NCI-H2081 treated with DMSO at 0.1 percent for 48 hours (cell line): ENCODE measurements around the gene LRRC15.

Experiments used
- DNase-seq: peaks from one replicate; lab custom pipeline; 2025; lab: John Stamatoyannopoulos, UW

LRRC15 gene

DNA sequence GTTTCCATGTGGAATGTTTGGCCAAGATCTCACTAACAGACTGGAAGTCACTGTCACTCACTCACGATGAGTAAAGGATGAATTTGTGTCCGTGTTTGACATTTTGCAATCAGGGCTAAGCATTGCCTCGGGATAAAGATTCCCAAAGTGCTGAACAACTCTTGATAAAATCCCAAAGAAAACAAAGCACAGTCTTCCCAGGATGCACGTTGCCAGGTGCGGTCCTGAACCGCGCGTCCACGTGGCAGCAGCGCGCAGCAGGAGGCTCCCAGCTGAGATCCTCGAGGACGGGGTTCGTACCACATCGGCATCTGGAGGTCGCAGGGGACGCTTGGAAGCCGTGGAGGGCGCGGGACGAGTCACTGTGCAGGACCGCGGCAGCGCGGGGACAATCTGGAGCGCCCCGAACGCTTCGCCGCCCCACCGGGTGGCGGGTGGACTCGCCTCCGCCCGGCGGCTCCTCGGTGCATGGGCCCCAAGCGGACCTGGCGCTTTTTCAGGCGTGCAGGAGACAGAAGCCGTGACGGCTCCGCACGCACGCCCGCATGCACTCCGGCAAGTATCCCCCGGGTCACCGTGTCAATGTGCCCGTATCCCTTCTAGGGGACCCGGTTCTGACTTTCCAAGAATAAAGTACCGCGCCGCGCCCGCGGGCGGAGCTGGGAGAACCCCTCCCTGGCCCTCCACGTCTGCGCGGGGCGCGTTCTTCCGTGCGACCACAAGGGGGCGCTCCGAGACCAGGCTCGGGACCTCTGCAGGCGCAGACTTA lies 36.1 kb downstream of the LRRC15 start:
- no peak for DNase-seq

DNA sequence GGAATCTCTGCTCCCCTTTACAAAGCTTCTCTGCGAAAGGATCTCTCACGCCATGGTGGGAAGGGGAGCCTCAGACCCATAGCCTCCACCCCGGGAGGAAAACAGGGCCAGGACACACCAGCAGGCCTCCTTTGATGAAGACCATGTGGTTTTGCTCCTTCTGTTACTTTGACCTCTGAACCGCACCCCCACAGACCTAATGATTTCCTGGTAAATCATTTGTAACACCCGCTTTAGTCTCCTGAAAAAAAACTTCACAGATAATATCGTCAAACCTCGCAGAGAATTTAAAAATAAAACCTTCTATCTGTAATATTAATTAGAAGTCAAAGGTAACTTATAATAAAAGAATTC lies 36.7 kb downstream of the LRRC15 start:
- no peak for DNase-seq

DNA sequence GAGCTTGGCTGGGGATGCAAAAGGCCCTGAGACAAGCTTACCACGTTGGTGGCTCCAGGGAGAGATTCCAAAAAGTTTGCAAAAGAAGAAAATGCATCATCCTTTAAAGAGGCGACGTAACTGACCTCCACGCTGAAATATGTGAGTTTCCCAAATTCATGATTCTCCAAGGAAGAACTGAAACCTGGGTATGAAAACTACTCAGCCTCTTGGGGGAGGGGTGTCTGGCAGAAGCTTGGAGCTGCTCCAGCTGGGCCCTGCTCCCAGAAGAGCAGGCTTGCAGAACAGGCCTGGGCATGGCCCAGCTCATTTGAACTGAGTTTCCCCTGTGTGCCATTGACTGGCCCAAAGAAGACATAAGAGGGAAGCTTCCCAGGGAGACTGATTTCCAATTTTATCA lies 39.0 kb downstream of the LRRC15 start:
- DNase-seq = no peak

DNA sequence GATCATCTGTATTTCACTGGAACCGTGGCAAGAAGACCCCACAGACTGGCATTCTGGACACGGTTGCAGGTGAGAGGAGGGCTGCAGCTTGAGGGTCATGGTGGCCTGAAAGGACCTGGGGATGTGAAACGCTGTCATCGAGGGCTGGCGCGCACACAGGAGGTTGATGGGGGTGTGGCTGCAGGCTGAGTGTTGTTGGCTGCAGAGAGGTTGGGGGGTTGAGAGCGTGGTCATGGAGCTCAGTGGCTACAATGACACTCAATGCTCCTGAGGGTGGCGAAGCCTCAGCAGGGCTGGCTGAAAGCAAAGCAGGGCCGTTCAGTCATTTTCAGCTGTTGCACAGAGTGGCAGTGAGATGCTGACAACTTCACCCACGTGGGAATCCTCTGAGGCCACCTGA lies 39.4 kb downstream of the LRRC15 start:
- no peak for DNase-seq

DNA sequence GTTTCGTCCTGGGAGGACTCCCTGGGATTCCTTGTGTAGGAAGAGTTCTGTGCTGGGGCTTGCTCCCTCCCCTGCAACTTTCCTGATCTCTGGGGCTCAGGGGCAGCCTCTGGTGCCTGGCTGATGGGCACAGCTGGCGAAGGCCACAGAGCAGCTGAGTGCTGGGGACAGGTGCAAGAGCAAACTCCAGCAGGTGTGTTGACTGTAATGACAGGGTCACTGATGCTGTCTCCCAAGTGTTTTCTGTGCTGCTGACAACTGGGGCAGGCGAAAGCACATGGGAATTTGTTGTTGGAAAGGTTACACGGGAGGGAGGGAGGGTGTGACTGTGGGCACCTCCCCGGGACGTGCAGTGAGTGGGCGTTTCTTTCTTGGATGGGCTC lies 40.0 kb downstream of the LRRC15 start:
- no peak for DNase-seq

DNA sequence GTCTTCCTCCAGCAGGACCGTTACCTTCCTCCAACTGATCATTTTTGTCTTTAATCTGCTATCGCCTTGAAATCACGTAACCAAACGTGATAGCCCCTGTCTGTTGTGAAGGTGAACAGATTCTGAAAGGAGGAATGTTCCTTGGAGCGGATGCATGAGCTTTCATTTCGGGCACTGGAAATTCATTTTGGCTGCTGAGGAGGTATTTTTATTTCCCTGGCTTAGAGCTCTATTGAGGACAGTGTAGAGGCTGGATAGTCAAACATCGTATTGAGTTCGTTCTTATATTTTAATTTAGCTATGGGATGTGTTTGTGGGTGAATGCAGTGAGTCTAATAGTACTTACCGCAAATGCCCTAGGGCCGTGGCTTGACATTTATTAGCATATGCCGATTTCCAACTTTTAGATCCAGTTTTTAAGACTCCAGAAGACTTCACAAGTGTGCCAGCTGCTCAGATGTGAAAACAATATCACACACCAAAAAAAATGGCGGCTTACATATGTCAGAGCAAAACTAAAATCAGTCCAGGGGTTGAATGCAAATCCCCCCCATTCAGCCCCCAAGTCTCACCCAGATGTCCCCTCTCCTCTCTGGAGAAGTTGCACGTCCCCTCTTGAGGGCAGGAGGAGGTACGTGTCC lies 40.5 kb downstream of the LRRC15 start:
- DNase-seq = no peak

DNA sequence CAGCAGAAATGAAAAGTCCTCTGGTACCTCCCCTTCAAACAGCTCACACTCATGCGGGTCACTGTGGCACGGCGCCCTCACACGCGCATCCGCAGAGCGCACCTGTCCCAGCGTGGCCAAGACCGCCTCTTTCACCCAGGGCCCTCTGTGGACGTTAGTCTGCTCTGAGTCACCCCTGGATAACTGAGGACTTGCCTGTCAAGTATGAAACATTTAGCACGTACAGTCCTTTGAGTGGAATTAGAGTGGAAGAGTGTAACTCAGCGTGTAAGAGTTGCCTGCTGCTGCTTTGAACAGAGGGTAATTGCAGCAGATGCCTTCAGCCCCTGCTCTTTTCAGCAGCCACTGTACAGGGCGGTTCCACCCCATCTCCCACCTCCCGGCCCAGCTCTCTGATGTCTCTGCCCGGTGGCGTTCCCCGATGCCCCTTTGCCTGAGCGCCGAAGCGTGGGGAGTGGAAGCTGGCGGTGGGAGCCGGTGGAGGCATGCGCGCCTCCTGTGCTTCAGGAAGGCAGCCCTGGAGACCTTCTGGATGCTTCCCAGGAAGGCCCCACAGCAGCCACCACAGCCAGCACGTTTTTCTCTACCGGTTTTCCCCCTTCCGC lies 41.4 kb downstream of the LRRC15 start:
- no peak for DNase-seq

DNA sequence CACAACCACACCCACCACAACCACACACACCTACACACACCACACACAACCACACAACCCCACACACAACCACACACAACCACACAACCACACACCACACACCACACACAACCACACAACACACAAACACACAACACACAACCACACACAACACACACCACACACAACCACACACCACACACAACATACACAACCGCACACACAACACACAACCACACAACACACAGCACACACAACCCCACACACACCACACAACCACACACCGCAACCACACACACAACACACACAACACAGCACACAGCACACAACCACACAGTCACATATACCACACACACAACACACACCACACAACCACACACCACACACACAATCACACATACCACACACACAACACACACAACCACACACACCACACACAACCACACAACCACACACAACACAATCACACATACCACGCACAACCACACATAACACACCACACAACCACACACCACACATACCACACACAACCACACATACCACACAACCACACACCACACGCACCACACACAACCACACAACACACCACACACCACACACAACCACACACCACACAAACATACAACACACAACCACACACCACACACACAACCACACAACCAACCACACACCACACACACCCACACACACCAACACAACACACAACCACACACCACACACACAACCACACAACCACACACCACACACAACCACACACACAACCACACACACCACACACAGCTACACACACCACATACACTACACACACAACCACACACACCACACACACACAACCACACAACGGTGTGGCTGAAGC lies 42.1 kb downstream of the LRRC15 start:
- no peak for DNase-seq

DNA sequence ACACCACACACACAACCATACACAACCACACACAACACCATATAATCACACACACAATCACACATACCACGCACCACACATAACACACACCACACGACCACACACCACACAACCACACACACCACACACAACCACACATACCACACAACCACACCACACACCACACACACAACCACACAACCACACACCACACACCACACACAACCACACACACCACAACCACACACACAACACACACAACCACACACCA lies 42.6 kb downstream of the LRRC15 start:
- DNase-seq = no peak

DNA sequence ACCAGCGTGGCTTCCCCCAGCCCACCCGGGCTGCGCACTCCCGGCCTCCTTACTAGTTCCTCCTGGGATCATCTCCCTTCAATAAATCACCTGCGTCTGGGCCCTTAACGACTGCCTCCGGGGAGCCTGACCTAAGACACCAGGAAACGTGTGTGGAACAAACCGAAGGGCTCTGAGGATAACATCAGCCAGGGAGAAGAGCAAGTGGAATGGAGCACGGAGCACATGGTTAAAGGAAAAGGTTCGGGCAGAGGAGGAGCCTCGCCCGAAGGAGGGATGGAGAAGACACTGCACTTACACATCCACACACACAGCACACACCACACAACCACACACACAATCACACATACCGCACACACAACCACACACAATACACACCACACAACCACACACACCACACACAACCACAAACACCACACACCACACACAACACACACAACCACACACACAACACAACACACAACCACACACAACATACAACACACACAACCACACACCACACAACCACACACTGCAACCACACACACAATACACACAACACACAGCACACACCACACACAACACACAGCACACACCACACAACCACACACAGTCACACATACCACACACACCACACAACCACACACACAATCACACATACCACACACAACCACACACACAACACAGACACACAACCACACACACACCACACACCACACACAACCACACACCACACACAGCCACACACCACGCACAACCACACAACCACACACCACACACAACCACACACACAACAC lies 43.2 kb downstream of the LRRC15 start:
- DNase-seq = no peak

DNA sequence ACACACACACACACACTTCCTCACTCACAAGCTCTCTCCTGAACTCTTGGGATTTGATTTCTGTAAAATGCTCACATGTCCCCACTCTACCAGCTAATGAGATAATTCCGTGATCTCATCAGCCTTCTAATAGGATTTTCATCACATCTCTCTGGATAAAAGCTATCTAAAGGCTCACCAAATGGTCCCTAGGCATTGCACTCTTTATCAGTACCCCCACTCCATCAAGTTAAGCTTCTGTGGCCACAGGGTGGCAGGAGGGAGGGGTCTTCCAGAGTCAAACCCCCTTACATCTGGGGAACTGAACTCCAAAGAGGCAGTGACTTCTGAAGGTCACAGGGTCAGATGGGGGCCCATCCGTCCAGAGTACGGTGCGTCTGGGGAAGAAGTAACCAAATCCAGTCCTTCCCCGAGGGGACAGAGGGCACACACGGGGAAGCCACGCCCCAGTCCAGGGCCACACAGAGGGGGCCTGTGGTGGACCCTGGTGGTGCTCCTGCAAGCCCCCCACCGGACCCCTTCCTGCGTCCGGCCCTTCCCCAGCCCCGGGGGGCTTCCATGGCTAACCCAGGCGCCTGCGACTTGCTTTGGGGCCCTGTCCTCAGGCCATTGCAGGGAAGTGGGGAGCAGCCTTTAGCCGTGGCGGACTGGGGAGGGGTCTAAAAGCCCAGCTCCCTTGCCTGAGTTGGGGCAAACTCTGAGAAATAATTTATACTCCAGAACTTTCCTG lies 44.0 kb downstream of the LRRC15 start:
- DNase-seq = no peak

DNA sequence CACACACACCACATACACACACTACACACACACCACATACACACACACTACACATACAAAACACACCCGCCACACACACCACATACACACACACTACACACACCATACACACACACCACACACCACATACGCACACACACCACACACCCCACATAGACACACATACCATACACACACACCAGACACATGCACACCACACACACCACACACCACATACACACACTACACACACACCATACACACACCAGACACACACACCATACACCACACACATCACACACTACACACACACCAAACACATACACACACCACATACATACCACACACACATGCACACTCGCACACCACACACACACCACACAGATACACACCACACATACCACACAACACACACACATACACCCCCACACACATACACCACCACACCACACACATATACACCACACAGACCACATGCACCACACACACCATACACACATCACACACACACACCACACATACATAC lies 44.7 kb downstream of the LRRC15 start:
- DNase-seq = no peak

DNA sequence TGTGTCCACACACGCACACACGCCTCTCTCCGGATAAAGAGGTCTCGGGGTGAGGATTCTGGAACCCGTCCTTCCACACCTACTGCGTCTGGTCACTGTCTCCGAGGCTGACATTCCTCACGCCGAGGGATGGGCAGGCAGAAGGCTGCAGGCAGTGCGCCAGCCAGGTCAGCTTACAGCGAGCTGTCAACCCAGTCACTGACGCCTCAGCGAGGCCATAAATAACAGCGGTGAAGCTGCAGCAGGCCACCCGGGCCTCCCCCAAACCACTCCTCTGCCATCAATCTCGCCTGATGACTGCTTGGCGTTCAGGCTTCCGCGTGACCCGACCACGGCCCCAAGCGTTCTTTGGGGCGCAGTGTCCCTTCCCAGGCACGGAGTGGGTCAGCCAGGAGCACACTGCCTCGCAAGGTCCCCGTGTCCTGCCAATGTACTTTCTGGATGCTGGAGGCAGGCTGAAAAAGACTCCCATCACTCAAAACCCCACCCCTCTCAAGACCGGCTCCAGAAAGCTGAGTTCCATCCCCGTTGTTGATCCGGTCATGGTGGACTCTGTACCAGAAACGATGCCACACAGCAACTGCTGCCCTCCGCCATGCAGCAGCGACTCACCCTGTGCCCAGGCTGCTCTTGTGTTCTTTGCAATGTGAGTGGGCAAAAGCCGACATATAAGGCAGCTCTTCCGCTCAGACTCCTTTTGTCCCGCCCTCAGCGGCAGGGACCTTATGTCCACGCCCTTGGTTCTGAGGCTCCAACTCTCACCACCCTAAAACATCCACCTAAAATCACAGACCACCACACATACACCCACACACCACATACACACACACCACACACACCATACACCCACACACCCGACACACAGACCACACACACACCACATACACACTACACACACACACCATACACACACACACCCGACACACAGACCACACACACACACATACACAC lies 45.5 kb downstream of the LRRC15 start:
- no peak for DNase-seq

DNA sequence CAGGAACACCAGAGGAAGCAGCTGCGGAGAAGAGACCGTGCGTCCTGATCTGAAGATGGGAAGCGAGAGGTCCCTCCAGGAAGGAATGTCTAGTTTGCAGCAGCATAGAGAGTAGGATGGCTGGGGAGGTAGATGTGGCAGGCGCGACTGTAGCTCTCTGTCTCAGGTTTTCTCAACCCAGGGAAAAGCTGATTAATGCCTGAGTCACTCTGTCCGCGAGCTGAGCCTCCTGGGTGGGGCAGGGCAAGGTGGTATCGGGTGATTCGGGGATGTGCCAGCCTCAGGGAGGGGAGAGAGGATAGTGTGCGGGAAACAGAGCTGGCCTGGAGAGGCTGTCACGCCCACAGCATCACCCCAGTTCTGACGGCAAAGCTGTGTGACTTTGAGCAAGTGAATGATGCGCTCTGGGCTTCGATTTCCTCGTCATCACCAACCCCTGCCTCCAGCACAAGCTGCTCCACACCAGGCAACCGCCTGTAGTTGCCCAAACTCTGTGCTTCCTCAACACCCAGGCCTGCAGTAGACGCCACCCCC lies 46.8 kb downstream of the LRRC15 start:
- DNase-seq = no peak

DNA sequence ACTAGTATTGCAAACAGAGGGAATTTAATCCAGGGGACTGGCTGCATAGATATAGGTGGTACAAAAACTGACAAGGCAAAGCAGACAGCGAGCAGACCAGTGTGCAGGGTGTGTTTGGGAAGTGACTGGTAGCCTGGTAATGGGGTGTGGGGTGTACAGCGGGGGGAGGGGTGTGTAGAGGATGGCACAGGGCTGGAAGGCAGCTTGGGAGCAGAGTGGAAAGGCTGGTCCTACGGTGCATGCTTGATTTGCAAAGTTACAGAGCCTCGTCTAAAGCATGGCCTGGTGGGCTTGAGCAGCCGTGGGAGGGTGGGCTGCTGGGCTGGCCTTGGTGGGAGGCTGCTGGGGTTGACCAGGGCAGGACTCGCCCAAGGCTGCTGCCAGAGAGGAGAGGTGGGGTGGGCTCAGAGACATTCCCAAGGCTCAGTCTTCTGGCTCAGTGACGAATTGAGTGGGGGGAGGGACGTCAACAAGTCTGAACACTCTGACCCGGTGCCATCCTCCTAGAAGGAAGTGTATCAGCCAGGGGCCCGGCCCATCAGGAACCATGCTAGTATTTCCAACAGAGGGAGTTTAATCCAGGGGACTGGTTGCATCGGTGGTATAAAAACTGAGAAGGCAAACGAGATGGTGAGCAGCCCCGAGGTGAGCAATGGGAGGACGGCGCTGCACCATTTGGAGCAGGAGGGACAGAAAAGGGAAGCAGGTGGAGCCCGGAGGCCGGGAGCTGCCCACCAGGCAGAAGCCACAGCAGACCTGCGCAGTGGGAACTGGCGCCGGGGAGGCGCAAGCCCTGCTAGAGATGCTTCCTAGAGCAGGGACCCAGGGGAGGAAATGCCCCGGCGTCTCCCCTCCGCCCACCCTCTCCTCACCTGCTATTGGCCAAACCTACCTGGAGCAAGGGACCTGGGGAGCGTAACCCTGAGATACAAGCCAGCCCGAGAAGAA lies 47.6 kb downstream of the LRRC15 start:
- DNase-seq = no peak

DNA sequence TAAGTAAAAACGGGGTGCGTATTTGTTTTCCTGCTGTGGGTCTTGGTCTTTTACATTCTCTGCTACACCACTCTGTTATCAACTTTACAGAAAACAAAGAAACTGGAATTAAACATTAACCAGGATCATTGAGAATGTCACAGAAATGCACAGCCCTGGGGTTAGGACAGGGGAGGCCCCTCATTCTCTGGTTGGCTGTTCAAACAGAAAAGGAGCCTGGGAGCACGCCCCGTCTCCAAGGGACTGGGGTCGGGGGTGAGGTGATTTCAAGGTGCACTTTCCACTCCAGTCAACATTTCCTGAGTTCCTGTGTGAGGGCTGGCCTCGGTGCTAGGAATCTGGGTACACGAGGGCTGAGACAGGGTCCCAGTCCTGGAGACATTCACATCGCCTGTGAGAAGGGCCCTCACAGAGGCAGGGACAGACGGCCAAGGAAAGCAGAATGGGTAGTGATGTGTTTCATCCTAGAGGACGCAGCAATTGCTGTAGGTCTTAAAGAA lies 48.7 kb downstream of the LRRC15 start:
- no peak for DNase-seq

DNA sequence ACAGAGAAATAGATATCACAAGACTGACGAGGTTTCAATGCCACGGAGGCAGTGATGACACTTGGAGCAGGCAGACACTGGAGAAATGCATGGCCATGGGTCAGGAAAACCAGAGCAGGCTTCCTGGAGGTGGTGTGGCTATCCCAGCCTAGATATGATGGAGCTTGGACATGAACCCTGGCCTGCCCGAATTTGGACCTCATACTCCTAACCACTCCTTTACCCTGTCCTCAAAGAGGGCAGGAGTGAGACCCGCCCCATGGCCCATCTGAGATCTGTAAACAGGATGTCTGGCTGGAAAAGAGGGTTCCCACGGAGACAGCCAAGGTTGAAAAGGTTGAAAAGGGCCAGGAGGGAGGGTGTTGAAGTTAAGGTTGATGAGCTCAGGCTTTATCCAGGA lies 49.4 kb downstream of the LRRC15 start:
- no peak for DNase-seq

DNA sequence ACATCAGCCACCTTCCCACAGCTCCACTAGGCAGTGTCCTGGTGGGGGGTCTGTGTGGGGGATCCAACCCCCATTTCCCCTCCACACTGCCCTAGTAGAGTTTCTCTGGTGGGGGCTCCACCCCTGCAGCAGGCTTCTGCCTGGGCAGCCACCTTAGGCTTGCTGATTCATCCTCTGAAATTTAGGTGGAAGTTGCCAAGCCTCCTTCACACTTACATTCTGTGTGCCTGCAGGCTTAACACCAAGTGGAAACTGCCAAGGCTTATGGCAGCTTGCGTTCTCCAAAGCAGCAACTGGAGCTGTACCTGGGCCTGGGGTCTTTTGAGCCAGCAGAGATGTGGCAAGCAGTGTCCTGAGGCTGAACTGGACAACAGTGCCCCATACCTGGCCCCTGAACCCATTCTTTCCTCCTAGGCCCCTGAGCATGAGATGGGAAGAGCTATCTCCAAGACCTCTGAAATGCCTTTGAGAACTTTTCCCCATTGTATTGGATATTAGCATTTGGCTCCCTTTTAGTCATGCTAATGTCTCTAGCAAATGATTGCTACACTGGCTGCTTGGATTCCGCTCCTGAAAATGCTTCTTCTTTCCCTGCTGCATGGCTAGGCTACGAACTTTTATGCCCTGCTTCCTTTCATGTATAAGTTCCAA lies 50.9 kb downstream of the LRRC15 start:
- no peak for DNase-seq
